ENCODE measurements around the gene OR9A2.

DNA sequence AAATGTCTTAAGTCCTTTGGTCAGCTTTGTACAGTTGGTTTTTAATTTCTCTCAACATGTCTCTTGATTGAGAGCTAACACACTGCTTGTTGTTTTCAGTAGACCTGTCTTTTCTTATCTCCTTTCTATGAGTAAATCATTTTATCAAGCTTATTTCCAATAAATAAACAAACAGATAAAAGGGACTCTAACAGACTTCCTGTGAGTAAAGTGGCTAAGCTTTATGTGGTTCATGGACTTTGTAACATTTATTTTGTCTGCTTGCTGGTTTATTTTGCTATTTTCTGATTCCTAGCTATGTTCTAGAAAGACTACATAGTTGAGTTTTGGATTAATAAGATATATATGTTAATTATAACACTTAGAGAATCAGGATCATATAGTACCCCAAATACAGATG is 27.1 kb downstream of the OR9A2 start:
- TF ChIP-seq, protein P1, sequence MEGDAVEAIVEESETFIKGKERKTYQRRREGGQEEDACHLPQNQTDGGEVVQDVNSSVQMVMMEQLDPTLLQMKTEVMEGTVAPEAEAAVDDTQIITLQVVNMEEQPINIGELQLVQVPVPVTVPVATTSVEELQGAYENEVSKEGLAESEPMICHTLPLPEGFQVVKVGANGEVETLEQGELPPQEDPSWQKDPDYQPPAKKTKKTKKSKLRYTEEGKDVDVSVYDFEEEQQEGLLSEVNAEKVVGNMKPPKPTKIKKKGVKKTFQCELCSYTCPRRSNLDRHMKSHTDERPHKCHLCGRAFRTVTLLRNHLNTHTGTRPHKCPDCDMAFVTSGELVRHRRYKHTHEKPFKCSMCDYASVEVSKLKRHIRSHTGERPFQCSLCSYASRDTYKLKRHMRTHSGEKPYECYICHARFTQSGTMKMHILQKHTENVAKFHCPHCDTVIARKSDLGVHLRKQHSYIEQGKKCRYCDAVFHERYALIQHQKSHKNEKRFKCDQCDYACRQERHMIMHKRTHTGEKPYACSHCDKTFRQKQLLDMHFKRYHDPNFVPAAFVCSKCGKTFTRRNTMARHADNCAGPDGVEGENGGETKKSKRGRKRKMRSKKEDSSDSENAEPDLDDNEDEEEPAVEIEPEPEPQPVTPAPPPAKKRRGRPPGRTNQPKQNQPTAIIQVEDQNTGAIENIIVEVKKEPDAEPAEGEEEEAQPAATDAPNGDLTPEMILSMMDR (IDR thresholded peaks at IDR 0.05): no peak
- no peak for TF ChIP-seq POLR2A (IDR thresholded peaks at IDR 0.05; ENCODE audit: low read depth)
- TF ChIP-seq POLR2AphosphoS5 (IDR thresholded peaks at IDR 0.05): no peak

All from esophagus muscularis mucosa (tissue), 3 donors.